Germinal center (tissue), 1 donor: Measurements from ENCODE around the gene ITPR2.
"Not testable (repeated sequence)": the region's sequence is repeated elsewhere in the genome, so short reads cannot be mapped to it uniquely, and the experiment has no call there.

Experiments
- DNase-seq: peaks from one replicate; pipeline ENCODE4 v3.0.0; 2012; ENCODE audit warnings: mixed read lengths, low spot score

Gene ITPR2

GRCh38 chr12:26832822-26833742, at the start of gene ITPR2:
TSS of gene ITPR2 (minus strand) at chr12:26833194. CDS start at chr12:26832781, 413 bp downstream.
- peak; percentile 98 for DNase-seq

- DNase-seq = no peak
These were observed 47.6 kb upstream of the ITPR2 start for GRCh38 chr12:26880625-26881024.

GRCh38 chr12:26878661-26879119, 45.7 kb upstream of the ITPR2 start:
- peak; percentile 77 for DNase-seq

GRCh38 chr12:26874501-26875296, 41.7 kb upstream of the ITPR2 start:
- DNase-seq = no peak

- no peak for DNase-seq
These were observed 39.6 kb upstream of the ITPR2 start for GRCh38 chr12:26872625-26873024.

- no peak for DNase-seq
These were observed 39.0 kb upstream of the ITPR2 start for GRCh38 chr12:26871985-26872384.

- no peak for DNase-seq
These were observed 37.8 kb upstream of the ITPR2 start for GRCh38 chr12:26870491-26871419.

- no peak for DNase-seq
These were observed 37.0 kb upstream of the ITPR2 start for GRCh38 chr12:26869908-26870459.

- no peak for DNase-seq
These were observed 36.1 kb upstream of the ITPR2 start for GRCh38 chr12:26869104-26869494.

- DNase-seq = no peak
These were observed 35.6 kb upstream of the ITPR2 start for GRCh38 chr12:26868447-26869103.

GRCh38 chr12:26867080-26867479, 34.1 kb upstream of the ITPR2 start:
- DNase-seq = no peak

GRCh38 chr12:26863515-26863914, 30.5 kb upstream of the ITPR2 start:
- peak; percentile 33 for DNase-seq

- not testable (repeated sequence) for DNase-seq
These were observed 29.8 kb upstream of the ITPR2 start for GRCh38 chr12:26862787-26863186.

GRCh38 chr12:26861690-26862089, 28.7 kb upstream of the ITPR2 start:
- DNase-seq = no peak

- no peak for DNase-seq
These were observed 24.6 kb upstream of the ITPR2 start for GRCh38 chr12:26857465-26858176.

GRCh38 chr12:26855337-26855736, 22.3 kb upstream of the ITPR2 start:
- DNase-seq = no peak

- no peak for DNase-seq
These were observed 21.0 kb upstream of the ITPR2 start for GRCh38 chr12:26854031-26854390.

- peak; percentile 77 for DNase-seq
These were observed 20.5 kb upstream of the ITPR2 start for GRCh38 chr12:26853303-26854030.

GRCh38 chr12:26851031-26851809, 18.2 kb upstream of the ITPR2 start:
- no peak for DNase-seq
